Activated gamma-delta T cell treated with anti-CD3 and anti-CD28 coated beads, Interleukin-2, amount 50 U/mL, for 16 hours (primary cell): ENCODE data around the gene PARP1.

Source experiments
- DNase-seq: peaks from one replicate; pipeline ENCODE4 v3.0.0-alpha.2; 2020; ENCODE audit warnings: low read depth

The PARP1 gene

GRCh38 chr1:226405411-226405988, 2.4 kb downstream of the PARP1 start:
- no peak for DNase-seq

GRCh38 chr1:226404904-226405222, 3.0 kb downstream of the PARP1 start:
- DNase-seq = no peak

- no peak for DNase-seq
These were observed 3.6 kb downstream of the PARP1 start for GRCh38 chr1:226404063-226404903.

- no peak for DNase-seq
These were observed 4.5 kb downstream of the PARP1 start for GRCh38 chr1:226403201-226404034.

- no peak for DNase-seq
These were observed 5.1 kb downstream of the PARP1 start for GRCh38 chr1:226402739-226403165.

GRCh38 chr1:226401355-226402303, 6.3 kb downstream of the PARP1 start:
- DNase-seq = no peak

- DNase-seq = no peak
These were observed 7.2 kb downstream of the PARP1 start for GRCh38 chr1:226400519-226401354.

- no peak for DNase-seq
These were observed 9.8 kb downstream of the PARP1 start for GRCh38 chr1:226397955-226398636.

GRCh38 chr1:226397011-226397926, 10.6 kb downstream of the PARP1 start:
- DNase-seq = no peak

- no peak for DNase-seq
These were observed 12.1 kb downstream of the PARP1 start for GRCh38 chr1:226395753-226396152.

GRCh38 chr1:226394462-226394861, 13.4 kb downstream of the PARP1 start:
- no peak for DNase-seq

GRCh38 chr1:226390681-226391080, 17.2 kb downstream of the PARP1 start:
- DNase-seq = no peak

GRCh38 chr1:226388131-226388530, 19.8 kb downstream of the PARP1 start:
- DNase-seq = no peak

- DNase-seq = no peak
These were observed 23.2 kb downstream of the PARP1 start for GRCh38 chr1:226384717-226385116.

- DNase-seq = no peak
These were observed 23.9 kb downstream of the PARP1 start for GRCh38 chr1:226384040-226384439.

GRCh38 chr1:226382030-226382429, 25.9 kb downstream of the PARP1 start:
- no peak for DNase-seq

- no peak for DNase-seq
These were observed 26.5 kb downstream of the PARP1 start for GRCh38 chr1:226381226-226381998.

GRCh38 chr1:226378071-226378470, 29.8 kb downstream of the PARP1 start:
- no peak for DNase-seq
